HG02884 (cell line): ENCODE results near the gene CEACAM20.
"Not testable (repeated sequence)": the region's sequence is repeated elsewhere in the genome, so short reads cannot be mapped to it uniquely, and the experiment has no call there.

Source experiments
- ATAC-seq: cut with Tn5 transposase; IDR thresholded peaks from one replicate; pipeline ENCODE4 v1.9.1; 2021; ENCODE audit warnings: mild to moderate bottlenecking, moderate library complexity; ENCODE audit not compliant: unreplicated experiment

CEACAM20 gene

DNA sequence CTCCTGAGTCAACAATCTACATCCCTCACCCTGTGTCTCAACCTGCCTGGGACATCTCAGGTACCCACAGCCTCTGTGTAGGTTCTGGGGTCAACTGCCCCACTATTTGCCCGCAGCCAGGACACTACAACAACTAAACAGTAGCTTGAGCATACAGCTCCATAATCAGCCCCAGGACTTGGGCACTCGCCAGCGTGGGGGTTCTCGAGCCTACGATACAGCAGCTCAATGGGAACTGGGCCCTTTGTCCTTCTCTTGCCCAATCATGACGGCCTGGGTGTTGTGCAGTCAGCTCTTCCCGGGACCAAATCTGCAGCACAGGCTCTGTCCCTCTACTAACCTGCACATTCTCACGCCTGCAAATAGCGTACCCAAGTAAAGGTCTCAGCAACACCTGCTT, 30.5 kb downstream of the CEACAM20 start:
- ATAC-seq = no peak

DNA sequence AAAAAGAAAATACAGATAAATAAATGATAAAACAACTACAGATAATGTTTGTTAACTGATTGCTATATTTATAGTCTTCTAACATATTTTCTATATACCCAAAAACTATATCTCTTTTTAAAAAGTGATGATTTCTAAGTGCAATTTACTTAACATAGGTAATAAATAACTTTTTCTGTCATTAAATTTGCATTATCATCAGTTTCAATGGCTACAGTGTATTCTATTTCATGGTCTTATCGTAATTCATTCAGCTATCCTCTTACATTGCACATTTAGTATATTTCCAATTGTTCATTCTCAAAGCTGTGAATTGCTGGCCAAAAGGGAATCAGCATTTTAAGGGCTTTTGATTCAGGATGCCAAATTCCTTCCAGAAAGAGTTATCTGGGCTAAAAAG, 32.8 kb downstream of the CEACAM20 start:
- ATAC-seq = no peak

DNA sequence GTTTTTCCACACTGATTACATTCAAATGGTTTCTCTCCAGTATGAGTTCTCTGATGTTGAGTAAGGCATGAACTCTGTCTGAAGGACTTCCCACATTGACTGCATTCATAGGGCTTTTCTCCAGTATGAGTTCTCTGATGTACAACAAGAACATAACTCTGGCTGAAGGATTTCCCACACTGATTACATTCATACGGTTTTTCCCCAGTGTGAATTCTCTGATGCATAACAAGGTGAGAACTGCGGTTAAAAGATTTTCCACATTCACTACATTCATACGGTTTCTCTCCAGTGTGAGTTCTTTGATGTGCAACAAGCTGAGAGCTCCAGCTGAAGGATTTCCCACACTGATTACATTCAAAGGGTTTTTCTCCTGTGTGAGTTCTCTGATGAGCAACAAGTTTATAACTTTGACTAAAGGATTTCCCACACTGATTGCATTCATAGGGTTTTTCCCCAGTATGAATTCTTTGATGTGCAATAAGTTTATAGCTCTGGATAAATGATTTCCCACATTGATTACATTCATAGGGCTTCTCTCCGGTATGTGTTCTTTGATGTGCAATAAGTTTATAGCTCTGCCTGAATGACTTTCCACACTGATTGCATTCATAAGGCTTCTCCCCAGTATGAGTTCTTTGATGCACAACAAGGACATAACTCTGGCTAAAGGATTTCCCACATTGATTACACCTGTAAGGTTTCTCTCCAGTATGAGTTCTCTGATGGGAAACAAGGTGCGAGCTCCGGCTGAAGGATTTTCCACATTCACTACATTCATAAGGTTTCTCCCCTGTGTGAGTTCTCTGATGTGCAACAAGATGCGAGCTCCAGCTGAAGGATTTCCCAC, 52.7 kb downstream of the CEACAM20 start:
- ATAC-seq = no peak

DNA sequence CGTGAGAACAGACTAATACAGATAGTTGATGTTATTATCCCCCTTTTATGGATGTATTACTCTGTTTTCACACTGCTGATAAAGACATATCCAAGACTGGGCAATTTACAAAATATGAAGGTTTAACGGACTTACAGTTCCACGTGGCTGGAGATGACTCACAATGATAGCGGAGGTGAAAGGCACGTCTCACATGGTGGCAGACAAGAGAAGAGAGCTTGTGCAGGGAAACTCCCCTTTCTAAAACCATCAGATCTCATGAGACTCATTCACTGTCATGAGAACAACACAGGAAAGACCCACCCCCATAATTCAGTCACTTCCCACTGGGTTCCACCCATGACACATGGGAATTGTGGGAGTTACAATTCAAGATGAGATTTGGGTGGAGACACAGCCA, 60.7 kb downstream of the CEACAM20 start:
- ATAC-seq = not testable (repeated sequence)

DNA sequence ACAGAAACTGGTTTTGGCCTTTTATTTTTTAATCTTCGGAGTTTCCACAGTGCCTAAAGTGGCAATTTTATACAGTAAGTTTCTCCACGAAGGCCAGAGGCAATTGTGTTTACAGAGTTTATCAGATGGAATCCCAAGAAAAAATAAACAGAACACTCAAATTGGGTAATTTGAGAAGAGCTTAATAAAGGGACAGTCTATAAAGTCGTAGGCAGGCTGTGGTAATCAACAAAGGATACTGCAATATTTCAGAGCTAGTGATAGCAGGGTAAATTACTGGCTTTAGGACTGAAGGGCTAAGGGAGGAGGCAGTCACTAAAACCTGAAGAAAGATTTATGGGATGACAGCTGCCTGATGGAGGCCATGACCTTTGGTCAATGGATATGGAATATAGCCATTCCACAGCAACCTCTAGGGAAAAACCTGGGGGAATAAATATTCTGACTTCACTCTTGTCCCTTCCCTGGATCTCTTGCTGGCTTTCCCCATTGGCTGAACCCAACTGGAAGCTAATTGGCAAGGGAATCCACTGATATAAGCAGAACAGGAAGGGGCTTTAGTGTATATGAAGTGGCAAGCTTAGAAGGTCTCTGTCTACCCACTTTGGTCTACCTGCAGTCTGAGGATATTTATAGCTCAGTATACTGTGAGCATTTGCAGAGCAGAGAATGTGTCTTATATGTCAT, 66.7 kb downstream of the CEACAM20 start:
- not testable (repeated sequence) for ATAC-seq
